SK-N-SH treated with all-trans-retinoic acid at 6 μM for 48 hours (cell line): ENCODE results near the gene TECPR1.

ENCODE experiments used
- ATAC-seq: fragments of 200-7000 bp; cut with Tn5 transposase; 3 replicates; pipeline ENCODE4 v1.9.1; 2020; ENCODE audit warnings: mild to moderate bottlenecking, moderate library complexity
- ARNTL ChIP-seq: fragments of 450-650 bp; formaldehyde crosslinking; IDR thresholded peaks from 2 replicates; pipeline ENCODE4 v1.5.0; 2020; ENCODE audit warnings: low read depth, mild to moderate bottlenecking, moderate library complexity, borderline replicate concordance
- BACH2 ChIP-seq: fragments of 250-450 bp; sonication (Bioruptor Pico); IDR thresholded peaks from 2 replicates; pipeline ENCODE4 v1.9.0; 2021; ENCODE audit warnings: mild to moderate bottlenecking, borderline replicate concordance
- CREB5 ChIP-seq: fragments of 250-450 bp; sonication (Bioruptor Pico); IDR thresholded peaks from 2 replicates; pipeline ENCODE4 v1.5.1; 2020; ENCODE audit warnings: low read depth, mild to moderate bottlenecking, moderate library complexity
- CSDC2 ChIP-seq: fragments of 250-450 bp; sonication (Bioruptor Pico); IDR thresholded peaks from 2 replicates; pipeline ENCODE4 v1.5.0; 2020; ENCODE audit warnings: mild to moderate bottlenecking, moderate library complexity
- ESRRG ChIP-seq: fragments of 250-450 bp; sonication (Bioruptor Pico); IDR thresholded peaks from 2 replicates; pipeline ENCODE4 v1.6.1; 2021; ENCODE audit warnings: mild to moderate bottlenecking
- GLIS3 ChIP-seq: fragments of 250-450 bp; sonication (Bioruptor Pico); IDR thresholded peaks from 2 replicates; pipeline ENCODE4 v1.5.0; 2020; ENCODE audit warnings: mild to moderate bottlenecking, moderate library complexity
- ISL1 ChIP-seq: fragments of 250-450 bp; sonication (Bioruptor Pico); IDR thresholded peaks from 2 replicates; pipeline ENCODE4 v2.1.2; 2022; ENCODE audit warnings: mild to moderate bottlenecking, moderate library complexity
- OSR1 ChIP-seq: fragments of 250-450 bp; sonication (Bioruptor Pico); IDR thresholded peaks from 2 replicates; pipeline ENCODE4 v1.8.0; 2022; ENCODE audit warnings: moderate library complexity, mild to moderate bottlenecking, inconsistent platforms
- PATZ1 ChIP-seq: fragments of 250-450 bp; sonication (Bioruptor Pico); IDR thresholded peaks from 2 replicates; pipeline ENCODE4 v1.8.0; 2020; ENCODE audit warnings: mild to moderate bottlenecking, moderate library complexity, borderline replicate concordance
- POU6F1 ChIP-seq: fragments of 250-450 bp; sonication (Bioruptor Pico); IDR thresholded peaks from 2 replicates; pipeline ENCODE4 v1.8.0; 2021; ENCODE audit warnings: low read depth, mild to moderate bottlenecking, moderate library complexity, borderline replicate concordance
- PPARA ChIP-seq: fragments of 250-450 bp; sonication (Bioruptor Pico); IDR thresholded peaks from 2 replicates; pipeline ENCODE4 v1.5.0; 2020; ENCODE audit warnings: mild to moderate bottlenecking, borderline replicate concordance
- RARB ChIP-seq: fragments of 250-450 bp; sonication (Bioruptor Pico); IDR thresholded peaks from 2 replicates; pipeline ENCODE4 v1.8.0; 2021; ENCODE audit warnings: mild to moderate bottlenecking, moderate library complexity
- SNAI2 ChIP-seq: fragments of 250-450 bp; sonication (Bioruptor Pico); IDR thresholded peaks from 2 replicates; pipeline ENCODE4 v1.5.0; 2020; ENCODE audit warnings: mild to moderate bottlenecking, moderate library complexity
- TOX ChIP-seq: fragments of 250-450 bp; sonication (Bioruptor Pico); IDR thresholded peaks from 2 replicates; pipeline ENCODE4 v1.8.0; 2021; ENCODE audit warnings: mild to moderate bottlenecking, moderate library complexity, borderline replicate concordance
- TSHZ2 ChIP-seq: fragments of 250-450 bp; sonication (Bioruptor Pico); IDR thresholded peaks from 2 replicates; pipeline ENCODE4 v1.5.0; 2020; ENCODE audit warnings: mild to moderate bottlenecking, moderate library complexity
- ZC3H10 ChIP-seq: fragments of 250-450 bp; sonication (Bioruptor Pico); IDR thresholded peaks from 2 replicates; pipeline ENCODE4 v1.5.1; 2021; ENCODE audit warnings: mild to moderate bottlenecking, moderate library complexity
- ZFP3 ChIP-seq: fragments of 250-450 bp; sonication (Bioruptor Pico); IDR thresholded peaks from 2 replicates; pipeline ENCODE4 v1.5.0; 2020; ENCODE audit warnings: mild to moderate bottlenecking, moderate library complexity
- ZFP30 ChIP-seq: fragments of 450-650 bp; formaldehyde crosslinking; IDR thresholded peaks from 2 replicates; pipeline ENCODE4 v1.5.0; 2022; ENCODE audit warnings: mild to moderate bottlenecking, moderate library complexity
- ZNF565 ChIP-seq: fragments of 450-650 bp; formaldehyde crosslinking; conservative IDR thresholded peaks from 2 replicates; pipeline ENCODE4 v1.5.0; 2020; ENCODE audit warnings: low read depth, mild to moderate bottlenecking, moderate library complexity
- ZNF70 ChIP-seq: fragments of 450-650 bp; formaldehyde crosslinking; IDR thresholded peaks from 2 replicates; pipeline ENCODE4 v1.5.0; 2020; ENCODE audit warnings: mild to moderate bottlenecking, moderate library complexity

The TECPR1 gene

GRCh38 chr7:98293265-98293664, 41.2 kb upstream of the TECPR1 start:
- ATAC-seq, result no peak
- no peak for TF ChIP-seq ZFP3 (CRISPR knock-in tag)
- TF ChIP-seq PATZ1 (CRISPR knock-in tag), result no peak
- no peak for TF ChIP-seq PPARA
- TF ChIP-seq ARNTL (CRISPR knock-in tag), result no peak
- no peak for TF ChIP-seq CREB5
- no peak for TF ChIP-seq TOX
- no peak for TF ChIP-seq TSHZ2 (CRISPR knock-in tag)
- no peak for TF ChIP-seq ZC3H10 (CRISPR knock-in tag)
- no peak for TF ChIP-seq ISL1 (CRISPR knock-in tag)
- TF ChIP-seq GLIS3 (CRISPR knock-in tag), result no peak
- TF ChIP-seq CSDC2, result no peak
- no peak for TF ChIP-seq BACH2 (CRISPR knock-in tag)
- no peak for TF ChIP-seq ESRRG (CRISPR knock-in tag)
- TF ChIP-seq OSR1 (CRISPR knock-in tag), result no peak
- no peak for TF ChIP-seq SNAI2 (CRISPR knock-in tag)

GRCh38 chr7:98291717-98292116, 39.7 kb upstream of the TECPR1 start:
- no peak for TF ChIP-seq BACH2 (CRISPR knock-in tag)
- TF ChIP-seq ZC3H10 (CRISPR knock-in tag), result no peak
- TF ChIP-seq SNAI2 (CRISPR knock-in tag), result no peak
- no peak for TF ChIP-seq CREB5
- no peak for TF ChIP-seq ZNF565
- no peak for TF ChIP-seq ZFP30 (CRISPR knock-in tag)
- no peak for TF ChIP-seq ESRRG (CRISPR knock-in tag)
- ATAC-seq, result no peak

- TF ChIP-seq CREB5, result no peak
- no peak for TF ChIP-seq TOX
- TF ChIP-seq GLIS3 (CRISPR knock-in tag), result no peak
- TF ChIP-seq ZNF70 (CRISPR knock-in tag), result no peak
- TF ChIP-seq ZNF565, result no peak
- no peak for TF ChIP-seq RARB
- ATAC-seq, result no peak
Observed at GRCh38 chr7:98289333-98289875, 37.4 kb upstream of the TECPR1 start.

GRCh38 chr7:98288064-98288823, 36.2 kb upstream of the TECPR1 start:
- ATAC-seq, result no peak
- no peak for TF ChIP-seq SNAI2 (CRISPR knock-in tag)
- no peak for TF ChIP-seq ZFP30 (CRISPR knock-in tag)
- no peak for TF ChIP-seq ZNF565
- no peak for TF ChIP-seq ARNTL (CRISPR knock-in tag)
- no peak for TF ChIP-seq TOX
- TF ChIP-seq POU6F1 (CRISPR knock-in tag), result no peak
- TF ChIP-seq OSR1 (CRISPR knock-in tag), result no peak
- no peak for TF ChIP-seq ZFP3 (CRISPR knock-in tag)
- no peak for TF ChIP-seq CSDC2
- TF ChIP-seq PPARA, result no peak
- no peak for TF ChIP-seq CREB5
- no peak for TF ChIP-seq ESRRG (CRISPR knock-in tag)
- no peak for TF ChIP-seq ZNF70 (CRISPR knock-in tag)
- TF ChIP-seq ISL1 (CRISPR knock-in tag), result no peak
